Activated CD8-positive, alpha-beta memory T cell treated with anti-CD3 and anti-CD28 coated beads for 4 hours (primary cell): ENCODE measurements around the gene FASTKD3.
"Not testable (repeated sequence)": the region's sequence is repeated elsewhere in the genome, so short reads cannot be mapped to it uniquely, and the experiment has no call there.

Experiments used
- DNase-seq, 2 donors: peaks; one replicate each; pipeline ENCODE4 v3.0.0-alpha.2; 2020; ENCODE audit warnings: low read depth in 2 of 2

FASTKD3 gene, protein sequence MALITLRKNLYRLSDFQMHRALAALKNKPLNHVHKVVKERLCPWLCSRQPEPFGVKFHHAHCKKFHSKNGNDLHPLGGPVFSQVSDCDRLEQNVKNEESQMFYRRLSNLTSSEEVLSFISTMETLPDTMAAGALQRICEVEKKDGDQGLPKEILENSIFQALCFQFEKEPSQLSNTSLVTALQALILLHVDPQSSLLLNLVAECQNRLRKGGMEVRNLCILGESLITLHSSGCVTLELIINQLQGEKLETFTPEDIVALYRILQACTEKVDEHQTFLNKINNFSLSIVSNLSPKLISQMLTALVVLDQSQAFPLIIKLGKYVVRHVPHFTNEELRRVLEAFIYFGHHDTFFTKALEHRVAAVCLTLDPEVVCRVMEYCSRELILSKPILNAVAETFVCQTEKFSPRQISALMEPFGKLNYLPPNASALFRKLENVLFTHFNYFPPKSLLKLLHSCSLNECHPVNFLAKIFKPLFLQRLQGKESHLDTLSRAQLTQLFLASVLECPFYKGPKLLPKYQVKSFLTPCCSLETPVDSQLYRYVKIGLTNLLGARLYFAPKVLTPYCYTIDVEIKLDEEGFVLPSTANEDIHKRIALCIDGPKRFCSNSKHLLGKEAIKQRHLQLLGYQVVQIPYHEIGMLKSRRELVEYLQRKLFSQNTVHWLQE

DNA sequence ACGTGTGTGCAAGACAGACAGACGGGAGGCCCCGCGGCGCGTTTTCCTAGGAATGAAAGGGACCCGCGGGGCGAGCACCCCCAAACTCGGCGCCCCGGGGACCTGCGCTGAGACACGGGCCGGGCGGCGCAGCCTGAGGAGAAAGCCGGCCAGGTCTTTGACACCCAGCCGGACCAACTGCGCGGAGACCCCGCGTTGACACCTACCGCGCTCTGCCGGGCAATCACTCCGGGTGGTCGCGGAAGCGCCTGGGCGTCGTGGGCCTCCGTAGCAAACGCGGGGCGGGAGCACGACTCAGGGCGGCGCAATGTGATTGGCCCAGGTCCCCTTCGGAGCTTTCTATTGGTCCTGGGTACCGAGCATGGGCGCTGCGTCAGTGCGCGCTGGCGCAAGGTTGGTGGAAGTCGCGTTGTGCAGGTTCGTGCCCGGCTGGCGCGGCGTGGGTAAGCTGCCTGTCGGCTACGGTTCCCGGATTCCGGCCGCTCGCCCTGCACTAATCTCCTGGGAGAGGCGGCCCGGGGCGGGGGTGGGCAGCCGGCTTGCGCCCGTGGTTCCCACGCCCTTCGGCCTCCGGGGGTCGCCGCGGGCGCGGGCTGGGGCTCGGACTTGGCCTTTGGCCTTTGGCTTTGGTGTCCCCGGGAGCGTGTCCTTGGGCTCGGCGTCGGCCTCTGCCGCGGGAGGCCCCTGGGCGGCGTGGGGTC is at the start of gene FASTKD3, which contains the start of gene MTRR:
Gene FASTKD3, minus strand, starts transcription at position 259 of the 701 bp plus-strand sequence. CDS start 948 bp downstream, outside the sequence.
Gene MTRR, plus strand, starts transcription at position 376 of the 701 bp plus-strand sequence. CDS start 1,647 bp downstream, outside the sequence.
- peak; percentile 77 to 85 for DNase-seq

DNA sequence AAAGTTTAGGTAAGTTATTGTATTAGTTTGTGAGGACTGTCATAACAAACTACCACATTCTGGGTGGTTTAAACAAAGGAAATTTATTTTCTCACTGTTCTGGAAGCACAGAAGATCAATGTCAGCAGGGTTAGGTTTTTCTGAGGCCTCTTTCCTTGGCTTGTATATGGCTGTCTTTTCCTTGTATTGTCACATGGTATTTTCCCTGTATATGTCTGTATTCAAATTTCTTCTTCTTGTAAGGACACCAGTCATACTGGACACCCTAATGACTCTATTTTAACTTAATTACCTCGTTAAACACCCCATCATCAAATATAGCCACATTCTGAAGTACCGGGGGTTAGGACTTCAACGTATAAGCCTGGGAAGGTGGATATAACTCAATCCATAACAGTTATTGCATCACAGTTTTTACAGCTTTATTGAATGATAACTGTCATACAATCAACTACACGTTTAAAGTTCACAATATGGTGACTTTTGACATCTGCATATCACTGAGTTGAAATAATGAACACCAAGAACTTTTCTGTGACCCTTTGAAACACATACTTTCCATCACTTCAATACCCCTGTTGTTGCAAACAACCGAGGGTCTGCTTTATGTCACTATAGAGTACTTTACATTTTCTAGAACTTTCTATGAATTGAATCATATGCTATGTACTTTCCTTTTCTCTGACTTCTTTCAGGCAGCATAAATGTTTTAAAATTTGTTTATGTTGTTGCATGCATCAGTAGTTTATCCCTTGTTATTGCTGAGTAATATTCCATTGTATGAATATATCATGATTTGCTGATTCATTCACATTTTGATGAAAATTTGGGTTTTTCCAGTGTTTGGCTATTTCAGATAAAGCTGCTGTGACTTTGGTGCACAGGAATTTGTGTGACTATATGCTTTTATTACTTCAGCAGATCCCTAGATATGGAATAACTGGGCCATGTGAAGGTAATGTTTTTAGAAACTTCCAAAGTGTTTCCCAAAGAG is 48.6 kb upstream of the FASTKD3 start:
- no peak for DNase-seq

DNA sequence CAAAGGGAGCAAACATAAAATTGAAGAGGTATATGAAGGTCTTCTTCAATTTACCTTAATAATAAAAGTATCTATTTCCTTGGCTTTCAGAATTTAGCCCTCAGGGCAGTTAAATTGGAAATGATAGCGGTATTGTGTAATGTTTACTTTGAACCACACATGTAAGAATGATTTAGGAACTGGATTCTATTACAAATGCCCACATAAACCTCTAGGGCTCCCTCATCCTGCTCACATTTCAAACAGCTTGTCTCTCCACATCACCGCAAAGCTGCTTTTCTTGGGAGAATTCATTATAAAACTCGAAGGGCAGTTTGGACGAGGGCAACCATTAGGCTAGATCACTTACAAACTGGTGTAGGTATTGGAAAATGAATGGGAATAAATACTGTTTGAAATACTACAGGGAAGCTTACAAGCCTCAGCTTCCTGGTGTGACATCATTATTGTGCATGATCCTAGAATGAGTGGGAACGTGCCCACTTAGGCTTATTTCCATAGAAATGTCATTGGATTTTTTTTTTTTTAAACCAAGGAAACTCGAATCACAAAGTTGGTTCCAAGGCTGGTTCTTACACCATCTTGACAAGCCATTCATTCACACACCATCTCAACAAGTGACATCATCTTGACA is 47.5 kb upstream of the FASTKD3 start:
- DNase-seq, result no peak

DNA sequence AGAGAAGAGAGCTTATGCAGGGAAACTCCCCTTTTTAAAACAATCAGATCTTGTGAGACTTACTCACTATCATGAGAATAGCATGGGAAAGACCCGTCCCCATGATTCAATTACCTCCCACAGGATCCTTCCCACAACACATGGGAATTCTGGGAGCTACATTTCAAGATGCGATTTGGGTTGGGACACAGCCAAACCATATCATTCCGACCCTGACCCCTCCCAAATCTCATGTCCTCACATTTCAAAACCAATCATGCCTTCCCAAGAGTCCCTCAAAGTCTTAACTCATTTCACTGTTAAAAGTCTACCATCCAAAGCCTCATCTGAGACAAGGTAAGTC is 42.6 kb upstream of the FASTKD3 start:
- DNase-seq, result not testable (repeated sequence)

DNA sequence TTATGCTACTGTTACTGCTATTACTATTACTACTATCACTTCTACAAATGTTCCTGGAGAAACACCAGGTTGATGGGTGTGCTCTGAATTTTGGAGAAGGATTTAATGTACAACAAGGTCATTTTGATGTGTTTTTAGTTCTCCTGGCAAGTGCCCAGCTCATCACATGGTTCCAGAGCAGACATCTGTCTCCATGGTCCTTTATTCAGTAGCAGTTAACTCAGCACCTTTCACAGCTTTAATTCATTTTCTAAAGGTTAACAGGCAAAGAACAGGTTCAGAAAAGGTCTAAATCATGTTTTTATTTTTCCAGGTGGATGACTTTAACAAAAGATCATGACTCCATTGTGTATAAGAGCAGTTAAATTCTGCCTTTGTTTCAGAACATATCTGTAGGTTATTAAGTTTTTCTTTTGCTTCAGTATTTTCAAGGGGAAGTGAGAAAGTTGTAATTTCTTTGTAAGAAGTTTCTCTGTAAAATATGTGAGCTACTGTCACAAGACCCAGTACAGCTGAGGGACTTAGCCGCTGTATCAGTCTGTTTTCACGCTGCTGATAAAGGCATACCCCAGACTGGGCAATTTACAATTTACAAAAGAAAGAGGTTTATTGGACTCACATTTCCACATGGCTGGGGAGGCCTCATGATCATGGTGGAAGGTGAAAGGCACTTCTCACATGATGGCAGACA is 42.1 kb upstream of the FASTKD3 start:
- no peak for DNase-seq

DNA sequence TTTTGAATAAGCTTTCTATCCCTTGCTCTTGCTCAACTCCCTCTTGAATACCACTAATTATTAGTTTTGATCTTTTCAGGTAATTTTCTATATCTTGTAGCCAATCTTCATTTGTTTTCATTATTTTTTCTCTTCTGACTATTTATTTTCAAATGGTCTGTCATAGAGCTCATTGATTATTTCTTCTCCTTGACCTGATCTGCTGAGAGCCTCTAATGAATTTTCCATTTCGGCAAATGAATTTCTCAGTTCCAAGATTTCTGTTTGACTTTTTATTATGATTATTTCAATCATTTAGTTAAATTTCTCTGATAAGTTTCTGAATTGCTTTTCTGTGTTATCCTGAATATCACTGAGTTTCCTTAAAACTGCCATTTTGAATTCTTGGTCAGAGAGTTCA is 39.5 kb upstream of the FASTKD3 start:
- no peak for DNase-seq

DNA sequence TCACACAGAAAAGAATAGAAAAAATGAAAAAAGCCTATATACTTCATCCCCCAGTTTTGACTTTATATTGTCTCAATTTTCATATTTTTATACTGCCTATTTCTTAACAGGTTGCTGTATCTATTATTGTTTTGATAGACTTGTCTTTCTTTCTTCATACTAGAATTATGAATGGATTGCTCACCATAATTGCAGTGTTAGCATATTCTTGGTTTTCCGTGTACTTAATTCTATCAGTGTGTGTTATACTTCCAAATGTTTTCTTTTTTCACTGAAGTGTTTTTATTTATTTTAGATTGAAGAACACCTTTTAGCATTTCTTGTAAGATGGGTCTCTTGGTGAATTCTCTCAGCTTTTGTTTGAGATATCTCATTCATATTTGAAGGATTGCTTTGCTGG is 38.8 kb upstream of the FASTKD3 start:
- DNase-seq, result no peak

DNA sequence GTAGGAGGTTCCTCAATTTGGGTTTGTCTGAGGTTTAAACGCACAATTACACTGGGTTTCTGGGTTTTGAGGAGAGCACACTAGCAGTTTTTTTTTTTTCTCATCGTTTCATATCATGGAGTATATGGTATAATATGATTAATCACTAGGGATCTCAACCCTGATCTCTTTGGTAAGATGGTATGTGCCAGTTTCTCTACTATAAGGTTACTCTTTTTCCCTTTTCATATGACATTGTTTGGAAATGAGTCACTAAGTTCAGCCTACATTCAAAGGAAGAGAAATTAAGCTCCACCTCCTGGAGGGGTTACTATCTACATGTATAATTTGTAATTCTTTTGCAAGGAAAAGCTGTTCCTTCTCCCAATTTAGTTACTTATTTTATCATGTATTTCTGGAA is 35.3 kb upstream of the FASTKD3 start:
- DNase-seq, result no peak

DNA sequence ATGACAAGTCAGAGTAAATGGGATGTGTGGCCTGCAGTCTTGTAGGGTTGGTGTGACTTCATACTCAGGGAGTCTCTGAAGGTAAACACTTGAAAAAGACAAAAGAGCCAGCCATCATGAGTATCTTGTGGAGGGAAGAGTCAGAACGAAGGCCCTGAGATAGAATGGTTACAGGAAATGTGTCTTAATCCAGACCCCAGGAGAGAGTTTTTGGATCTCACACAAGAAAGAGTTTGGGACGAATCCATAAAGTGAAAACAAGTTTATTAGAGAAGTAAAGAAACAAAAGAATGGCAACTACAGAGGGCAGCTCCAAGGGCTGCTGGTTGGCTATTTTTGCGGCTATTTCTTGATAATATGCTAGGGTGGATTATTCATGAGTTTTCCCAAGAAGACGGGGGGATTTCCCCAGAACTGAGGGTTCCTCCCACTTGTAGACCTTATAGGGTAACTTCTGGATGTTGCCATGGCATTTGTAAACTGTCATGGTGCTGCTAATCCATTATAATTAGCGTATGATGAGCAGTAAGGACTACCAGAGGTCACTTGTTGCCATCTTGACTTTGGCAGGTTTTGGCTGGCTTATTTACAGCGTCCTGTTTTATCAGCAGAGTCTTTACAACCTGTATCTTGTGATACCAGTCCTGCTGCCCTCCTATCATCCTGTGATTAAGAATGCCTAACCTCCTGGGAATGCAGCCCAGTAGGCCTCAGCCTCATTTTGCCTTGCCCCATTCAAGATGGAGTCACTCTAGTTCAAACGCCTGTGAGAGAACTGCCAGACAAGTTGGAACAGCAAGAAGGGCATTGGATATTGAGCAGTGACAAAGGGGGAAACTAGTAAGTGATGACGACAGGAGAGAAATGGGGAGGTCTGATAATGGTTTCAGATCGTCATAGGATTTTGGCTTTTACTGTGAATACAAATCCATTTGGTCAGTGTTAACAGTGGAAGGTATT is 34.1 kb upstream of the FASTKD3 start:
- no peak for DNase-seq

DNA sequence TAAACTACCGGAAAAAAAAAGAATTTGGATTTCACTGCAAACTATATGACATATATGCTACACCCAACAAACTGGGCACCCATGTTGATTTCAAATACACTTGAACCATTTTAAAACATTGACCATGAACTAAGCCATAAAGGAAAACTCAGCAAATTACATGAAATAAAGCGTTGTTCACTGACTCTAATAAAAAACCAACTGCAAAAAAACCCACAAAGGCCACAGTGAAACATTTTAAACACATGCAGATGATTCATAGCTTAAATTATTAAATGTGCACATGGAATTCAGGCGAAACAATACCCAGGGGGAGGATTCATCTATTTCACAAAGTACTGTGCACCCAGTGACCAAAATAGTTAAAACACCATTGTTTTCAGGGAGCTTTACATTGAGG is 33.4 kb upstream of the FASTKD3 start:
- no peak for DNase-seq

DNA sequence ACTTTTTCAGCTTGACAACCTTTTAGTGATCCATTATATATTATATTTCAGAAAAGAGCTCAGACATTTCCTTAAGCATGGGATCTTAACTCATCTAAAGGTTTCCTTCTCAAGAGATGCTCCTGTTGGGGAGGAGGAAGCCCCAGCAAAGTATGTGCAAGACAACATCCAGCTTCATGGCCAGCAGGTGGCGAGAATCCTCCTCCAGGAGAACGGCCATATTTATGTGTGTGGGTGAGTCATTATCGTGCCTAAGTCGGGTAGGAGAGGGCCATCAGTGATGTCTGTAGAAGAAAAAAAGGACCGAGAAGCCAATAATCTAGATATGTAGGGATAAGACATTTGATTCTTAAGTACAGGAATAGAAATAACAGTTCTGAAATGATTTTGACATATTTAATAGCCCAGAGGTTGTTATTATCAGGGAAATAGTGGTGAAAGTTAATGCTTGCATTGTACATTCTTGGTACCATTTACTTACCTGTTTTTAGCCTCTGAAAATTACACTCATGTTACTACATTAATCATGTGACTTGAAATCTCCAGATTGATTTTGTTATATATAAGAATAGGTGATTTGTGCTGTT is 28.3 kb upstream of the FASTKD3 start:
- DNase-seq, result no peak

DNA sequence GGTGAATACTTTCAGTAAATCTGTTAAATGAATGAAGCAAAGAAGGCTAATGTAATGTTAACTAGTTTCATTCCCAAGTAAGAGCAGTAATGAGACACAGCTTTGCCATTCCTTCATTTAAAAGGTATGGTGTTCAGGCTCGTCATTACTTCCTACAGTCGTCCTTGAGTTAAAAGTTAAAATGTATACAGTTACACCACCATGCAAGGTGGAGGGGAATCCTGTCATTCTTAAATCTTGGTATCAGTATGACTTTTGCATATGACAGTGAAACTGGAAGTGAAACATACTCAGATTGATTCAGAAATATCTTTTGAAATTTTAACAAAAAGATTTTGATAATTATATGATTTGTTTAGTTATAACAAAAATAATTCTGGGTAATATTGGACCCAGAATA is 26.0 kb upstream of the FASTKD3 start:
- no peak for DNase-seq

DNA sequence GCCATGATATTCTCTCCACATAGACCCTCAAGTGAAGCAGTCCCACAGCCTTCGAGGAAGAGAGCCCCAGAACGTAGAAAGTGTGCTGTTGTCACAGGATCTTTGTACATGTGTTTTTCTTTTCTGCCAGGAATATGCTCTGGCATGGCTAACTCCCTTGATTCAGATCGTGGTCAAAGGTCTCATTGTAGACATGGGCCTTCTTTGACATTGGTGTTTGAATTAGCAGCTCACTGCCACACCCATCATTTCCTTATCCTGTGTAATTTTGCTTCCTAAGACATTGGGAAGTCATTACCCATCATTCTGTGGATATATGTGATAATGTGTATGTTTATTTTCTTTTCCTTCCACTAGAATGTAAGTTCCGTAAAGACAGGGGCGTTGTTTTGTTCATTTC is 25.6 kb upstream of the FASTKD3 start:
- no peak for DNase-seq

DNA sequence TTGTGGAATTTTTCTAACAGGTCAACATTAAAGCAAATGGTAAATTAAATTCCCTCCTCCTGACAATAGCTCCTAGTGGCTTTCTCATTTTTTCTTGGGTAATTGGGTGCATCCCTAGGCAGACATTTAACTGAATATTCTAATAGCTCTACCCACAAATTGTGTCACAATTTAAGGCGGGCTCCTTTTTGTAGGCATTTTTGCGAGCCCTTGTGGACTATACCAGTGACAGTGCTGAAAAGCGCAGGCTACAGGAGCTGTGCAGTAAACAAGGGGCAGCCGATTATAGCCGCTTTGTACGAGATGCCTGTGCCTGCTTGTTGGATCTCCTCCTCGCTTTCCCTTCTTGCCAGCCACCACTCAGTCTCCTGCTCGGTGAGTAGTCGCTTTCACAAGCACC is 20.1 kb upstream of the FASTKD3 start:
- DNase-seq, result no peak

DNA sequence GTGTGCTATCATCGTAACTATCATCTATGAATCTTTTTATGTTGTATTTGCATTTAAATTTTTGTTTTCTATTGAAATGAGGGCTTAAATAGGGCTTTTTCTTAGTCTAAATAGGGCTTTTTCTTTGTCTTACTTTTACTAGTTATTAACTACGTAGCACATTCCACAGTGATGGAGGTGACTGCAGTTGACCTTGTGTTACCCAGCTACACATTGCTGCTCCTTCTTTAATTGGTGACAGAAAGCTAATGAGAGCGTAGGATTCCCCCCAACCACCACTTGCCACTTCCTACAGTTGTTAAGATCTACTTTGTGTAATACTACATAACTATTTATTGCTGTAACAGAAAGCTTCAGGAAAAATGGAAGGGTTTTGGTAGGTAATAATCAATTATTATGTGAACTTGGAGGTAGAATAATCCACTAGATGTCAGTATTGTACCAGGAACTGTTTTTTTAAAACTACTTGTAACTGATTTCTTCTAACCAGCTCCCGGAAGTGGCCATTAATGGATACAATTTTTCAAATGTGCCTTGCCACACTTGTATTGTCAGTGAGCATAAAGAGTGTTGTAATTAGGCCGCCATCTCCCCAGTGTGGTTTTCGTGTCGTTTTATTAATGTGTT is 18.1 kb upstream of the FASTKD3 start:
- no peak for DNase-seq

DNA sequence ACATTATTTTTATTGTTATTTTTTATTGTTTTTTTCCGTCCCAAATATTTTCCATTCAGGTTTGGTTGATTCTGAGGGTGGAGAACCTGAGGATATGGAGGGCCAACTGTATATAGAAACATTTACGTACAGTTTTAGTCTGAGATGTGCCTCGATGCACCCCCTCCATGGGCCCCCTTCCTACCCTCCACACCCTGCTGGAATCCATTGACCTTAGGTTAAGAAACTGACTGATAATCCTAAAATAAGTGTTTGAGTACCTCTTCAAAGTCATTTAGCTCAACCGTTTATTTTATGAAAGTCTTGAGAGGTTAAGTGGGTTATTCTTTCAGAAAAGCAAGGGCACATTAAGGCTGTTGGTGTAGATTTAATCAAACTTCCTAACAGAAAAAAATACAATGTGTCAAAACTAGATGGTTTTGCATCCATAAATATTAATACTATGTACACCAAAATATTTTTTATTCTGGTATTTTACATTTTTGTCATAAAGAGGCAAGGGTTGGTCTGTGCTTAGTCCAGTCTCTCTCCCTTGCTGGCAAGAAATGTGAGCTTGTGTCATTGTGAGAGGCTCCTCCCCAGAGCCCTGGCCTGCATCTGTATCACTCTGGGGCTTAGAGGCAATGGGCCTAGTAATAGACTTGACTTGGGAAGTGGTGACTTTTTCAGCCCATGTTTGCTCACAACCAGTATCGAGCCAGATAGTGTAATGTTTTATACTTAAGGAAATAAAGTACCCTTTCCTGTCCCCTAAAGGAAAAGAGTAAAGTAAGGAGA is 15.8 kb upstream of the FASTKD3 start:
- no peak for DNase-seq

DNA sequence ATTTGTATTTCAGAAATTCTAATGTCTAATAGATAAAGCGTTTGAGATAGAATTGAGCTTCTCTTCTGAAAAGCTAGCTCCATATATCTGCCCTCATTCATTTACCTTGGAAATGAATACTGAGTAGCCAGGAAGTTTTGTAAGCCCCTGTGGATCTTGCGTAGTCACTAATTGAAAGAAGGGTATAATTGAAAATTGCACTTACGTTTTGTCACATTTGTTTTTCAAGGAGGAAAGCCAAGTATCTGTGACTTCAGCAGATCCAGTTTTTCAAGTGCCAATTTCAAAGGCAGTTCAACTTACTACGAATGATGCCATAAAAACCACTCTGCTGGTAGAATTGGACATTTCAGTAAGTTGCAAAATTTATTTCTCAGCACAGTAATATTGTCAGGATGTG is 14.1 kb upstream of the FASTKD3 start:
- DNase-seq, result no peak

DNA sequence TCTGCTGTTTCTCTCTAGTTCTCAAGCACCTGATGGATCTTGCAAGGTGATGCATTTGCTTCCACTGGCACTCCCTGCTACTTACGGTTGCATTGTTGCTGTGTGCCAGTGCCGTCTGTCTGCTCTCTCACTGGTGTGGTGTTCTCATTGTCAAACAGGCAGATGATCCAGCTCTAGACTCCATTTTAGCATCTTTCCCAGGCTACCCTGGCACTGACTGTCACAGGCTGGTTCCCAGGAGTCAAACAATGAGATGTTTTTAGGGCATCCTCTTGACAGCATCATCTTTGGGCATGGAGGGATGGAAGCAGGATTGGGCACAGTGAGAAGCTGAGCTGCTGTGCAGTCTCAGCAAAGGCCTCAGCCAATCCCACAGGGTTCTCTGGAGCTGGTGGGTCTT is 13.0 kb upstream of the FASTKD3 start:
- DNase-seq, result no peak
